ENCODE measurements around the gene EPB41.

The EPB41 gene

GRCh38 chr1:28889357-28889756 lies 25.0 kb upstream of the EPB41 start:
- H3K4me3 ChIP-seq (ENCODE audit: low read depth, low read length) = no peak overlapping the region
- DNase-seq (ENCODE audit: low read depth) = no peak

GRCh38 chr1:28890435-28890834 lies 23.9 kb upstream of the EPB41 start:
- DNase-seq (ENCODE audit: low read depth) = no peak
- no peak overlapping the region for H3K4me3 ChIP-seq (ENCODE audit: low read depth, low read length)

- no peak for DNase-seq (ENCODE audit: low read depth)
- no peak overlapping the region for H3K4me3 ChIP-seq (ENCODE audit: low read depth, low read length)
Measured at GRCh38 chr1:28890836-28891235, 23.5 kb upstream of the EPB41 start.

- no peak overlapping the region for H3K4me3 ChIP-seq (ENCODE audit: low read depth, low read length)
- no peak for DNase-seq (ENCODE audit: low read depth)
Measured at GRCh38 chr1:28891256-28891655, 23.1 kb upstream of the EPB41 start.

GRCh38 chr1:28893403-28894102 lies 20.8 kb upstream of the EPB41 start:
- no peak overlapping the region for H3K4me3 ChIP-seq (ENCODE audit: low read depth, low read length)
- no peak for DNase-seq (ENCODE audit: low read depth)

GRCh38 chr1:28894785-28895184 lies 19.6 kb upstream of the EPB41 start:
- no peak overlapping the region for H3K4me3 ChIP-seq (ENCODE audit: low read depth, low read length)
- no peak for DNase-seq (ENCODE audit: low read depth)

GRCh38 chr1:28895896-28896608 lies 18.3 kb upstream of the EPB41 start:
- DNase-seq (ENCODE audit: low read depth) = no peak

GRCh38 chr1:28896609-28896986 lies 17.8 kb upstream of the EPB41 start:
- DNase-seq (ENCODE audit: low read depth) = no peak

More at GRCh38 chr1:28895896-28896608, 18.3 kb upstream of the EPB41 start:
- H3K4me3 ChIP-seq (ENCODE audit: low read depth, low read length) = no peak overlapping the region

GRCh38 chr1:28897789-28898188 lies 16.6 kb upstream of the EPB41 start:
- H3K4me3 ChIP-seq (ENCODE audit: low read depth, low read length) = no peak overlapping the region
- DNase-seq (ENCODE audit: low read depth) = no peak

More at GRCh38 chr1:28896609-28896986, 17.8 kb upstream of the EPB41 start:
- H3K4me3 ChIP-seq (ENCODE audit: low read depth, low read length) = no peak overlapping the region

GRCh38 chr1:28898405-28898881 lies 15.9 kb upstream of the EPB41 start:
- no peak overlapping the region for H3K4me3 ChIP-seq (ENCODE audit: low read depth, low read length)

GRCh38 chr1:28899267-28899666 lies 15.1 kb upstream of the EPB41 start:
- no peak for DNase-seq (ENCODE audit: low read depth)
- no peak overlapping the region for H3K4me3 ChIP-seq (ENCODE audit: low read depth, low read length)

More at GRCh38 chr1:28898405-28898881, 15.9 kb upstream of the EPB41 start:
- no peak for DNase-seq (ENCODE audit: low read depth)

GRCh38 chr1:28900562-28900961 lies 13.8 kb upstream of the EPB41 start:
- DNase-seq (ENCODE audit: low read depth) = no peak
- no peak overlapping the region for H3K4me3 ChIP-seq (ENCODE audit: low read depth, low read length)

GRCh38 chr1:28902738-28903137 lies 11.6 kb upstream of the EPB41 start:
- no peak overlapping the region for H3K4me3 ChIP-seq (ENCODE audit: low read depth, low read length)

GRCh38 chr1:28905921-28906666 lies 8.3 kb upstream of the EPB41 start:
- no peak for DNase-seq (ENCODE audit: low read depth)
- H3K4me3 ChIP-seq (ENCODE audit: low read depth, low read length) = no peak overlapping the region

More at GRCh38 chr1:28902738-28903137, 11.6 kb upstream of the EPB41 start:
- no peak for DNase-seq (ENCODE audit: low read depth)

GRCh38 chr1:28909198-28909597 lies 5.2 kb upstream of the EPB41 start:
- H3K4me3 ChIP-seq (ENCODE audit: low read depth, low read length) = no peak overlapping the region
- no peak for DNase-seq (ENCODE audit: low read depth)

- no peak overlapping the region for H3K4me3 ChIP-seq (ENCODE audit: low read depth, low read length)
- no peak for DNase-seq (ENCODE audit: low read depth)
Measured at GRCh38 chr1:28910379-28911115, 3.8 kb upstream of the EPB41 start.

- DNase-seq (ENCODE audit: low read depth) = no peak
- peak overlapping the region; percentile 61 for H3K4me3 ChIP-seq (ENCODE audit: low read depth, low read length)
Measured at GRCh38 chr1:28913786-28914227, 562 bp upstream of the EPB41 start.

GRCh38 chr1:28915031-28915895 lies 894 bp downstream of the EPB41 start:
- peak overlapping the region; percentile 61 for H3K4me3 ChIP-seq (ENCODE audit: low read depth, low read length)
- DNase-seq (ENCODE audit: low read depth) = no peak

GRCh38 chr1:28917757-28918118 lies 3.4 kb downstream of the EPB41 start:
- H3K4me3 ChIP-seq (ENCODE audit: low read depth, low read length) = no peak overlapping the region
- DNase-seq (ENCODE audit: low read depth) = no peak

All from skeletal muscle cell (primary cell).